OCI-LY7 (cell line): Measurements from ENCODE around the gene SPEM1.

Experiments used
- CTCF ChIP-seq: fragments of 200-600 bp; sonication (generic); conservative IDR thresholded peaks from 2 replicates; pipeline ENCODE4 v1.5.1; 2014; ENCODE audit warnings: mild to moderate bottlenecking, antibody characterized with exemption, low read length, moderate library complexity, mixed read lengths
- EZH2phosphoT487 ChIP-seq: fragments of 200-600 bp; sonication (generic); IDR thresholded peaks from 2 replicates; pipeline ENCODE4 v1.6.1; 2018; ENCODE audit warnings: low read depth, borderline replicate concordance, mild to moderate bottlenecking, mixed run types, antibody characterized with exemption, low read length, moderate library complexity, mixed read lengths

GRCh38 chr17:7432296-7432695, 12.2 kb downstream of the SPEM1 start:
- TF ChIP-seq CTCF (no peak), EZH2phosphoT487 (no peak)
